Stimulated activated CD8-positive, alpha-beta memory T cell treated with anti-CD3 and anti-CD28 coated beads, Interleukin-4, amount 100 ng/mL, for 24 hours (primary cell): ENCODE results near the gene NEAT1.

Experiments used
- DNase-seq: peaks from one replicate; pipeline ENCODE4 v3.0.0-alpha.2; 2020; ENCODE audit warnings: low read depth

NEAT1 gene

GRCh38 chr11:65433657-65434056 lies 11.1 kb downstream of the NEAT1 start:
- no peak for DNase-seq

- DNase-seq: no peak
Observed at GRCh38 chr11:65434057-65434666, 11.6 kb downstream of the NEAT1 start.

- no peak for DNase-seq
Observed at GRCh38 chr11:65434667-65435410, 12.2 kb downstream of the NEAT1 start.

GRCh38 chr11:65435411-65435931 lies 12.9 kb downstream of the NEAT1 start:
- no peak for DNase-seq

GRCh38 chr11:65435981-65436411 lies 13.4 kb downstream of the NEAT1 start:
- DNase-seq: no peak

GRCh38 chr11:65436412-65437032 lies 13.9 kb downstream of the NEAT1 start:
- DNase-seq: no peak

GRCh38 chr11:65437436-65438227 lies 15.0 kb downstream of the NEAT1 start:
- DNase-seq: no peak

GRCh38 chr11:65438257-65439151 lies 15.9 kb downstream of the NEAT1 start:
- DNase-seq: no peak

GRCh38 chr11:65439331-65440181 lies 17.0 kb downstream of the NEAT1 start:
- DNase-seq: no peak

- no peak for DNase-seq
Observed at GRCh38 chr11:65440831-65441499, 18.4 kb downstream of the NEAT1 start.

- DNase-seq: no peak
Observed at GRCh38 chr11:65442842-65443331, 20.3 kb downstream of the NEAT1 start.

- no peak for DNase-seq
Observed at GRCh38 chr11:65444314-65445051, 21.9 kb downstream of the NEAT1 start.

GRCh38 chr11:65445101-65445603 lies 22.6 kb downstream of the NEAT1 start:
- DNase-seq: no peak

GRCh38 chr11:65445604-65446445 lies 23.2 kb downstream of the NEAT1 start:
- DNase-seq: no peak

GRCh38 chr11:65446446-65447277 lies 24.1 kb downstream of the NEAT1 start:
- DNase-seq: no peak

- DNase-seq: no peak
Observed at GRCh38 chr11:65448074-65448417, 25.4 kb downstream of the NEAT1 start.
